Stimulated activated CD4-positive, alpha-beta T cell treated with anti-CD3 and anti-CD28 coated beads, Interleukin-1b, Interleukin-23, amount 100 ng/mL, for 24 hours (primary cell): ENCODE measurements around the gene GOLPH3.
A peak's percentile ranks its signal among the peaks of the same experiment; 100 is the strongest.
"Not testable (repeated sequence)": the region's sequence is repeated elsewhere in the genome, so short reads cannot be mapped to it uniquely, and the experiment has no call there.

Source experiments
- DNase-seq, 4 experiments: peaks; one replicate each; pipeline ENCODE4 v3.0.0-alpha.2; 2020; ENCODE audit warnings: low read depth in 4 of 4, low spot score in 1 of 4

GOLPH3 gene

GRCh38 chr5:32174011-32174870, at the start of gene GOLPH3:
TSS of gene GOLPH3 (minus strand) at chr5:32174319. CDS start at chr5:32174034, 285 bp downstream.
- DNase-seq: peak; percentile 85 to 94 (median 90)

GRCh38 chr5:32222723-32223470, 48.8 kb upstream of the GOLPH3 start:
- DNase-seq: no peak

GRCh38 chr5:32217886-32218396, 43.8 kb upstream of the GOLPH3 start:
- DNase-seq: no peak

- DNase-seq: not testable (repeated sequence)
Measured at GRCh38 chr5:32214344-32214743, 40.2 kb upstream of the GOLPH3 start.

GRCh38 chr5:32210151-32210550, 36.0 kb upstream of the GOLPH3 start:
- no peak for DNase-seq

- DNase-seq: not testable (repeated sequence)
Measured at GRCh38 chr5:32208837-32209236, 34.7 kb upstream of the GOLPH3 start.

- no peak for DNase-seq
Measured at GRCh38 chr5:32207355-32207634, 33.2 kb upstream of the GOLPH3 start.

GRCh38 chr5:32206509-32207354, 32.6 kb upstream of the GOLPH3 start:
- DNase-seq: no peak

GRCh38 chr5:32206053-32206452, 31.9 kb upstream of the GOLPH3 start:
- no peak for DNase-seq

GRCh38 chr5:32202394-32202793, 28.3 kb upstream of the GOLPH3 start:
- no peak for DNase-seq

GRCh38 chr5:32201122-32201753, 27.1 kb upstream of the GOLPH3 start:
- no peak for DNase-seq

- no peak for DNase-seq
Measured at GRCh38 chr5:32197032-32197431, 22.9 kb upstream of the GOLPH3 start.

GRCh38 chr5:32195265-32195664, 21.1 kb upstream of the GOLPH3 start:
- no peak for DNase-seq

GRCh38 chr5:32193591-32193990, 19.5 kb upstream of the GOLPH3 start:
- no peak for DNase-seq

- DNase-seq: no peak
Measured at GRCh38 chr5:32190095-32190494, 16.0 kb upstream of the GOLPH3 start.

- no peak for DNase-seq
Measured at GRCh38 chr5:32187675-32188074, 13.6 kb upstream of the GOLPH3 start.

GRCh38 chr5:32182463-32183063, 8.4 kb upstream of the GOLPH3 start:
- no peak for DNase-seq

- DNase-seq: peak in 1 of 4 experiments; percentile 8
Measured at GRCh38 chr5:32173267-32174010, 680 bp downstream of the GOLPH3 start.

- no peak for DNase-seq
Measured at GRCh38 chr5:32172923-32173266, 1.2 kb downstream of the GOLPH3 start.
